GM21529 (cell line): ENCODE results near the gene MMP24.
"Not testable (repeated sequence)": the region's sequence is repeated elsewhere in the genome, so short reads cannot be mapped to it uniquely, and the experiment has no call there.

Experiments used
- ATAC-seq: cut with Tn5 transposase; IDR thresholded peaks from one replicate; pipeline ENCODE4 v1.9.1; 2021; ENCODE audit not compliant: unreplicated experiment

The MMP24 gene

DNA sequence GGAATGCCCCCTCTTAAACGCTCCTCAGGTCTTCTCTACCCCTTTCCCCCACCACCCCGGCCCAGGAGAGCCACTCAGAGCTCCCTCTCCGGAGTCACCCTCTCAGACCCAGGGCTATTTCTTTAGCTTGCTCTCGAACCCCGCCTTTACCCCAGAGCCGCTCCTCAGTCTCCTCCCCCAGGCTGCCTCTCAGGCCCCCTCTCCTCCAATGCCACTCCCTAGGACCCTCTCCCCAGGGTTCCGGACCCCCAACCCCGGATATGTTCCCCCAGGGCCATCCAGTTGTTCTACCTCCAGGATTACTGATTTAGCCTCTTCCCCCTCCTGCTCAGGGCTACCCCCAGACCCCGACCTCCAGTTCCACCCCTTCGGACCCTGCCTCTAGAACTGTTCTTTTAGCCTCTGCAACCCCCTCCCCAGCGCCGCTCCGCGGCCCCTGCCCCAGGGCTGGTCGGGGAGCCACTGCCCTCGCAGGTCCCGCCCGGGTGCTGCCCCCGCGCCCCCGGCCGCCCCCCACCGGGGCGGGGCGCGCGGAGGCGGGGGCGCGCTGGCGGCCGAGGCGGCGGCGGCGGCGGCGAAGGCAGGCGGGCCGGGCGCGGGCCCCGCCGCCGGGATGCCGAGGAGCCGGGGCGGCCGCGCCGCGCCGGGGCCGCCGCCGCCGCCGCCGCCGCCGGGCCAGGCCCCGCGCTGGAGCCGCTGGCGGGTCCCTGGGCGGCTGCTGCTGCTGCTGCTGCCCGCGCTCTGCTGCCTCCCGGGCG, at the start of gene MMP24:
TSS of gene MMP24 (plus strand) at position 565 of the 758 bp plus-strand sequence. CDS start at position 614, 49 bp downstream.
- no peak for ATAC-seq

DNA sequence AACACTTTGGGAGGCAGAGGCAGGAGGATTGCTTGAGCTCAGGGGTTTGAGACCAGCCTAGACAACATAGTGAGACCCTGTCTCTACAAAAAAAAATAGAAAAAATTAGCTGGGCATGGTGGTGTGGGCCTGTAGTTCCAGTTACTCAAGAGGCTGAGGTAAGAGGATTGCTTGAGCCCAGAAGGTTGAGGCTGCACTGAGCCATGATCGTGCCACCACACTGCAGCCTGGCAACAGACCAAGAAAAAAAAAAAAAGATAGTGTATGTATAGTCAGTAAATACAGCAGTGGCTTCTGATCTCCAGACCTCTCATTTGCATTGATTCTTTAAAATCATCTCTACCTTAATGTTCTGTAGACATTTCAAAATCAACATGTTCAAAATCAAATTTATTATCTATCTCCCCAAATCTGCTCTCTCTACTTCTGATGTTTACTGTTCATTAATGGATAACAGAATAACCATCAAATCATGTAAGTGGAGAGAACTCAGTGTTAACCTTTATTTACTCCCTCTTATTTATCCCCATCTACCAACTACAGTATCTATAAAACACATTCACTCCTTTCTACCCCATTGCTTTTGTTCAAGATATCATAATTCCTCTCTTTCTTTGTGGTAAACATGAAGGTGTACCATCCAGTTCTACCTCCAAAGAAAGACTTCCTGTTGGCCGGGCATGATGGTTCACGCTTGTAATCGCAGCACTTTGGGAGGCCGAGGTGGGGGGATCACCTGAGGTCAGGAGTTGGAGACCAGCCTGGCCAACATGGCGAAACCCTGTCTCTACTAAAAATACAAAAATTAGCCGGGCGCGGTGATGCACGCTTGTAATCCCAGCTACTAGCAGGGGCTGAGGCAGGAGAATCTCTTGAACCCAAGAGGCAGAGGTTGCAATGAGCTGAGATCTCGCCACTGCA, 46.9 kb upstream of the MMP24 start:
- no peak for ATAC-seq

DNA sequence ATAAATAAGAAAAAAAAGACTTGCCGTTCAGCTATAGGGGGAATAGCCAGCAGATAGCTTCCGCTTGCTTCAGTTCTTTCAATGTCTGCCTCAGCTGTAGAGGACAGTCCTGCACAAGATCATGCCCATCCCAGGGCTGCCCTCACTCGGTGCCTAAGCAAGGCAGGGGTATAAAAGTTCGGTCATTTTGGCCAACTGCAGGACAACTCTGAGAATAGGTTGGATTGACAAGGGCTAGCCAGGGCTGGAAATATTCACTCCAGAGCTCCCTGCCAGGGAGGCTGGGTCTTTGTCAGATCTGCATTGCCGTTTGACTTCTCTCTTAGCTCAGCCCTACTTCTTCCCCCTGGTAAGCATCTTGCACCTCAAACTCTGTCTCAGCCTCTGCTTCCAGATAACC, 46.2 kb upstream of the MMP24 start:
- no peak for ATAC-seq

DNA sequence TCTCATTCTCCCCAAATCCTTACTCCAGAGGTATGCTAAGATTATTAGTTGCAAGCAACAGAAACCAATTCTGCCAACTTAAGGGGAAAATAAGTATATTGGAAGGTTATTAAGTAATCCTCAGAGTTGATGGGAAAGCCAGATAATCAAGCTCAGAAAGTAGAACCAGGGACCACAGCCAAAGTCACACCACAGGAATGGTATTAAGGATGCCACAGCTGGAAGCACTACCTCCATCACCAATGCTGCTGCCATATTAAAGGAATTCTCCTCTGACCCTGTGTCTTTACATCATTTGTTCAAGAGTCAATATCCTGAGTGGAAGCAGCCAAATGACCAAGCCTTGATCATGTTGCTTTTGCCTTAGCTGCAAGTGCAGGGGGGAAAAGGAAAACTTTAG, 44.8 kb upstream of the MMP24 start:
- no peak for ATAC-seq

DNA sequence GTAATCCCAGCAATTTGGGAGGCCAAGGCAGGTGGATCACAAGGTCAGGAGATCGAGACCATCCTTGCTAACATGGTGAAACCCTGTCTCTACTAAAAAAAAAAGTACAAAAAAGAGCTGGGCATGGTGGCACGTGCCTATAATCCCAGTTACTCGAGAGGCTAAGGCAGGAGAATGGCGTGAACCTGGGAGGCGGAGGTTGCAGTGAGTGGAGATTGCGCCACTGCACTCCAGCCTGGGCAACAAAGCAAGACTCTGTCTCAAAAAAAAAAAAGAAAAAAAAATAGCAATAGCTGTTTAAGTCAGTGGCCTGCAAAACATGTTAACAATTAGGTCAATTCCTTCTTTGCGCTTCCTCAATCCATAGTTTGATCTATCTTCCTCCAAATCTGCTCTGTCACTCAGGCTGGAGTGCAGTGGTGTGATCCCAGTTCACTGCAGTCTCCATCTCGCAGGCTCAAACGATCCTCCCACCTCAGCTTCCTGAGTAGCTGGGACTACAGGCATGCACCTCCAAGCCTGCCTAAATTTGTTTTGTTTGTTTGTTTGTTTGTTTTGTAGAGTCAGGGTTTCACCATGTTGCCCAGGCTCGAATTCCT, 39.7 kb upstream of the MMP24 start:
- not testable (repeated sequence) for ATAC-seq

DNA sequence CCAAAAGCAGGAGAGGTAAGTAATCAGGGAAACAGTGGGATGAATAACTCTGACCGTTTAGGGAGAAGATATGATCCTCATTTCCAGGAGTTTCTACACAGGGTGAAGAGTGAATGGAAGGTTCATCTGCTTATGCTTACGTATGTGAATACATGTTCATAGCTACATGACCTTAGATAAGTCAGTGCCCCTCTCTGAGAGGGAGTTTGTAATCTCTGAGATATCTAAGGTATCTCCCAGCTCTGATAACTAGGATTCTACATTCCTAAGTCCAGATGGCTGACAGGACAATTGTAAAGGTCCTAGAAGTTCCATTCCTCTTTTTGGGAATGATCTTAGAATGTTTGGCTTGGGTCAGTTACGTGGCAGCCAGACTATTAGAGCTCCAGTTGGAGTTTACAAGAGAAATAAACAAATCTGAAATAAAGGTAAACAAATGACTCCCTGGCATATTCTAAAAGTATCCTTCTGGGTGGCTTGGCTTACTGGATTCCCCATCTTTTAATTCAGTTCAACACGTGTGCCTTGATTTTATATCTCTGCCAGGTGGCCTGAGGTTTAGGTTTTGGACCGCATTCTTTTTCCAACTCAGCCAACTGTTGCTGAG, 38.8 kb upstream of the MMP24 start:
- ATAC-seq = no peak

DNA sequence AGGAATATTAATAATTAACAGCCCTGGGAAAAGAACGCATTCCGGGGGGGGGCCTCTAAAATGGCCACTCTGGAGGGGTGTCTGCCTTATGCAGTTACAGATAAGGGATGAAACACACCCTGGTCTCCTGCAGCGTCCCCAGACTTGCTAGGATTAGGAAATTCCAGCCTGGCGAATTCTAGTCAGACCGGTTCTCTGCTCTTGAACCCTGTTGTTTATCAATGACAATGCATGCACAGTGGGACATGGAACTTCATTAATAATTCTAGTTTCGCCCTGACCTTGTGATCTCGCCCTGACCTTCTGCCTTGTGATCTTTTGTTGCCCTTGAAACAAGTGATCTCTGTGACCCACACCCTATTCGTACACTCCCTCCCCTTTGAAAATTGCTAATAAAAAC, 37.3 kb upstream of the MMP24 start:
- not testable (repeated sequence) for ATAC-seq

DNA sequence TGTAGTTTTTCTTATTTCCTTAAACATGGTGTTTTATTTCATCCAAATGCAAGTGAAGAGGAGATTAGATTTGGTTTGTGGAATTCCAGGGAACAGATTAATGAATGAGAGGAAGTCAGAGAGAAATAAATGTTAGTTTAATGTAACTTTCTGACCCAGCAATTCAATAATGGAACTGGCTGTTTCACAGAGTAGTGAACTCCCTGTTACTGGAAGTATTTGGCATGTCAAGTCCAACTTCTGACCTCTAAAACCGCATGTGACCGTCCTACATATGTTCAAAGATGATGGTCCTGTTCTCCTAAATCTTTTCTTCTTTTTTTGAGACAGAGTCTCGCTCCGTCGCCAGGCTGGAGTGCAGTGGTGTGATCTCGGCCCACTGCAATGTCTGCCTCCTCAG, 35.9 kb upstream of the MMP24 start:
- no peak for ATAC-seq

DNA sequence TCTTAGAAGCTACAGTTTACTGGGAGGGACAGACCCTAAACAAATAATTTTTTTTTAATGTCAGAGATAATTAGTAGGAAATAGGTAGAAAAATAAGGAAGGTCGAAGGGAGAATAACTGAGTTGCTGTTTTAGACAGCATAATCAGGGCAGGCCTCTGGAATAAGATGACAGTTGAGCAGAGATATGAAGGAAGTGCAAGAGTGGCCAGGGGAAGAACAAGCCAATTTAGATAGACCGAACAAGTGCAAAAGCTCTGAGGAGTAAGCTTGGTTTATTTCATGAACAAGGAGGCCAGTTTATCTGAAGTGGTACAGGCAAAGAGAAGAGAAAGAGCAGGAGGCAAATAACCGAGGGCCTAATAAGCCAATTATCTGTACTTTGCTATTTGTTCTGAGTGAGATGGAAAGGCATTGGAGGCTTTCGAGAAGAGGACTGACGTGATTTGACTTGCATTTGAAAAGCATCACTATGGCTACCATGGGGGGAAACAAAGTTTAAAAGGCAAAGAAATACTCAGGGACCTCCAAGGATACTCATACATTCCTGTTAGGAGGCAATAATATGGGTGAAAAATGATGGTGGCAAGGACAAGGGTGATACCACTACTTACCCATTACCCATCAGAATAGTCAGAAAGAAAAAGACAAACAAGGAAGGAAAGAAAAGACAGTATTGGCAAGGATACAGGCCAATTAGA, 34.9 kb upstream of the MMP24 start:
- ATAC-seq = no peak

DNA sequence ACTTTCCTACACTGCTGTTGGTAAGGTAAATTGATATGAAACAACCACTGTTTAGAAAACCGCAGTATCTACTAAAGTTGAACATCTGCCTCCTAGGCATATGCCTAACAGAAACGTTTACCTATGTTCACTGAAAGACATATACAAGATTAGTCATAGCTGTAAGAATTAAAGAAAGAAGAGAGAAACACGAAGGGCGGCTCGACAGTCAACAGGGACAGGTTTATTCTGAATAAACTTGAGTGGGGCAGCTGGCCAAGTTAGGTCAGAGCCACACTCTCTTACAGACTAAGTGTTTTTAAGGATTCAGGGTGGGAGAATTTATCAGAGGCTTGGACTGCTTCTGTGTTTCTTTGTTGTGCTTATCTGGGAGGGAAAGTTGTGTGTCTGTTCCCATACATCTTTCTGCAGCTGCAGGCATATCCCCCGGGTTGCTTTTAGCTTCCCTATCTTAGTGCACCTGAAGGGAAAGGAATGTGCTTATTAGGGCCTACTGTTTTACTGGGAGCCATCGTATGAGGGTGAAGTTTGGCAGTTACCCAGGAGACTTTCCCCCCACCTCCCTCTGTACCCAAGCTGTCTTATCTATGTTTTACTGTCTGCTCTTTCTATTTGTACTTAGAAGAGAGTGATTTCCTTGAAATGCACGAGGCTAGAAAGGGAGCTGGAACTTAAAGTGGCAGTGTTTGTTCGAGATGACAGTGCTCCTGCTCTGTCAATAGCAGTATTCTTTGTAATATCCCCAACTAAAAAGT, 34.2 kb upstream of the MMP24 start:
- ATAC-seq = no peak

DNA sequence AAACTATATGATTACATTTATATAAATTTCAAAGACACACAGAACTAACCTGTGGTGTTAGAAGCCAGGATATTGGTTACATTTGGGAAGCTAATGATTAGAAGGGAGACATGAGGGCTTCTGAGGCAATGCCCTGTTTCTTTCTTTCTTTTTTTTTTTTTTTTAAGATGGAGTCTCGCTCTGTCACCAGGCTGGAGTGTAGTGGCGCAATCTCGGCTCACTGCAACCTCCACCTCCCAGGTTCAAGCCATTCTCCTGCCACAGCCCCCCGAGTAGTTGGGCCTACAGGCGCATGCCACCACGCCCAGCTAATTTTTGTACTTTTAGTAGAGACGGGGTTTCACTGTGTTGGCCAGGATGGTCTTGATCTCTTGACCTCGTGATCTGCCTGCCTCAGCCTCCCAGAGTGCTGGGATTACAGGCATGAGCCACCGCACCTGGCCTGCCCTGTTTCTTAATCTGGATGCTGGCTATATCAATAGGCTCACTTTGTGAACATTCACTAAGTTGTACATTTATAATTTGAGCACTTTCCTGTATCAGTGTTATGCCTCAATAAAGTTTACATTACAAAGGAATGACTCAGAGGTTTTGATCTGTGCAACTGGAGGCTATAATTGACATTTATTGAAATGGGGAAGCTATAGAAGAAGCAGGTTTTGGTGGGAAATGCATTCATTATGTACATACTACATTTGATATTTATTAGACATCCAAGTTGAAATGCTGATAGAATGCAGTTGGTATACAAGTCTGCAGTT, 33.3 kb upstream of the MMP24 start:
- ATAC-seq = not testable (repeated sequence)

DNA sequence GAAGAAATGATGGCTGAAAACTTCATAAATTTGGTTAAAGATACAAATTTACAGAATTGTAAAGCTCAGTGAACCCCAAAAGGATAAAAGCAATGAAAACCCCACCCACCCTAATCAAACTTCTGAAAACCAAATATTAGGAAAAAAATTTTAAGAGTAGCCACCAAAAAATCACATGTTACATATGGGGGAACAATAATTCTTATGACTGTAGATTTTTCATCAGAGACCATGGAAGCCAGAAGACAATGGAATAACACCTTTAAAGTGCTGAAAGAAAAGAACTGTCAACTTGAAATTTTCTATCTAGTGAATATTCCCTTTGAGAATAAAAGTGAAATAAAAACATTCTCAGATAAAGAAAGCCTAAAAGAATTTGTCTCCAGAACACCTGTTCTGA, 30.2 kb upstream of the MMP24 start:
- no peak for ATAC-seq

DNA sequence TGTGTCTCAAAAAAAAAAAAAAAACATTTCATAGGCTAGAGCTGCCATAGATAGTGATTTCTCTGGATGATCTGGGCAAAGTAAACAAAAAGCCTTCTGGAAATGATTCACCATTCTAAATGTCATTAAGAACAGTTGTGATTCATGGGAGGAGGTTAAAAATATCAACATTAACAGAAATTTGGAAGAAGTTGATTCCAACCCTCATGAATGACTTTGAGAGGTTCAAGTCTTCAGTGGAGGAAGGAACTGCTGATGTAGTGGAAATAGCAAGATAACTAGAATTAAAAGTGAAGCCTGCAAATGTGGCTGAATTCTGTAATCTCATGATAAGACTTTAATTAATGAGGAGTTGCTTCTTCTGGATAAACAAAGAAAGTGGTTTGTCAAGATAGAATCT, 26.8 kb upstream of the MMP24 start:
- no peak for ATAC-seq

DNA sequence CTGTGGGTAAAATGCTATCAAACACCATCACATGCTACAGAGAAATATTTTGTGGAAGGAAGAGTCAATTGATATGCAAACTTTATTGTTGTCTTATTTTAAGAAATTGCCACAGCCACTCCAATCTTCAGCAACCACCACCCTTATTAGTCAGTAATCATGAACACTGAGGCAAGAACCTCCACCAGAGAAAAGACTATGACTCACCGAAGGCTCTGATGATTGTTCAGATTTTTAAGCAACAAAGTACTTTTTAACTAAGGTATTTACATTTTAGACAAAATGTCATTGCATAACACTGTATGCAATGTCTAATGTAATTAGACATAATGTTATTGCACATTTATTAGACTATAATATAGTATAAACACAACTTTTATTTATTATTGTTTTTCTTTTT, 26.2 kb upstream of the MMP24 start:
- ATAC-seq = no peak

DNA sequence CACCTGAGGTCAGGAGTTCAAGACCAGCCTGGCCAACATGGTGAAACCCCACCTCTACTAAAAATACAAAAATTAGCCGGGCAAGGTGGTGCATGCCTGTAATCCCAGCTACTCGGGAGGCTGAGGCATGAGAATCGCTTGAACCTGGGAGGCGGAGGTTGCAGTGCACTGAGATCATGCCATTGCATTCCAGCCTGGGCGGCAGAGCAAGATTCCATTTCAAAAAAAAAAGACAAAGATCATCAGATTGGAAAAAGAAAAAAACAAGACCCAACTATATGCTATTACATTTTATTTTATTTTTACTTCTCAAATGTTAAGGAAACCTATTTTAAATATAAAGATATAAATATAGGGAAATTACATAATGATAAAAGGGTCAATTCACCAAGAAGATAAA, 25.0 kb upstream of the MMP24 start:
- not testable (repeated sequence) for ATAC-seq

DNA sequence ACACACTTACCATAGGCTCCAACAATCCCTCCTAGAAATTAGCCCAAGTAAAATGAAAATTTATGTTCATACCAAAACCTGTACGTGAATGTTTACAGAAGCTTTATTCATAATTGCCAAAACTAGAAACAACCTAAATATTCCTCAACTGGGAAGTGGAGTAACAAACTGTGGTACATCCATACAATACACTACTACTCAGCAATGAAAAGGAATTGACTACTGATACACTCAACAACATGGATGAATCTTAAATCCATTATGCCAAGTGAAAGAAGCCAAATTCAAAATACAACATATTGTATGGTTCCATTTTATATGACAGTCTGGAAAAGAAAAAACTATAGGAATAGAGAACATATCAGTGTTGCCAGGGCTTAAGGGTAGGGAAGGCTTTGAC, 19.7 kb upstream of the MMP24 start:
- ATAC-seq = no peak

DNA sequence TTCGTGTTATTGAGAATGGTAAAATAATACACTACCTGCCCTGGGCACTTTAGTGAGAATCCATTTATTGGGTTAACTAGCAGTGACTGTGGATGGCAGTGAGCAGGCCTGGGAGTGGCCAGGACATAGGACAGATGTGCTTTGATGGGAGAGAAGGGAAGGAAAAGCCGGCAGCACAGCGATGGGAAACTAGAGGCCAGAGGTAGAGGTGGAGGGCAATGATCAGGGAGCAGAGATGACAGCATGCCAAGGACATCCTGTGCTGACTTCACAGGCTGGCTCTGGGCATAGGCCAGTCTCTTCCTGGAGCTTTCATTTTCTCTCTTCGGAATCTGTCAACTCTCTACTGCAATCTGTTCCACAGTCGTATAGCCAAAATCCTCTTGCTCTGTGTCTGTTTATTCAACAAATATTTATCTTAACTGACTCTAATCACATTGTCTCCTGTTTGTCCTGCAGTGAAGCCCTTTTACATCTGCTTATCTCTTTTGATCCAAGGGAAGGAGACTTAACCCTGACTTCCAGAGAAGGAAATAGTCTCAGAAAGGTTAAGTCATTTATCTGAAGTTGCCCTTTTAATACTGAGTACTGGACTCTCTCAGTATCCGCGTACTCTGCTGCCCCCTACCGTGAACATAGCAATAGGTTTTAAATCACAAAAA, 18.4 kb upstream of the MMP24 start:
- ATAC-seq = no peak

DNA sequence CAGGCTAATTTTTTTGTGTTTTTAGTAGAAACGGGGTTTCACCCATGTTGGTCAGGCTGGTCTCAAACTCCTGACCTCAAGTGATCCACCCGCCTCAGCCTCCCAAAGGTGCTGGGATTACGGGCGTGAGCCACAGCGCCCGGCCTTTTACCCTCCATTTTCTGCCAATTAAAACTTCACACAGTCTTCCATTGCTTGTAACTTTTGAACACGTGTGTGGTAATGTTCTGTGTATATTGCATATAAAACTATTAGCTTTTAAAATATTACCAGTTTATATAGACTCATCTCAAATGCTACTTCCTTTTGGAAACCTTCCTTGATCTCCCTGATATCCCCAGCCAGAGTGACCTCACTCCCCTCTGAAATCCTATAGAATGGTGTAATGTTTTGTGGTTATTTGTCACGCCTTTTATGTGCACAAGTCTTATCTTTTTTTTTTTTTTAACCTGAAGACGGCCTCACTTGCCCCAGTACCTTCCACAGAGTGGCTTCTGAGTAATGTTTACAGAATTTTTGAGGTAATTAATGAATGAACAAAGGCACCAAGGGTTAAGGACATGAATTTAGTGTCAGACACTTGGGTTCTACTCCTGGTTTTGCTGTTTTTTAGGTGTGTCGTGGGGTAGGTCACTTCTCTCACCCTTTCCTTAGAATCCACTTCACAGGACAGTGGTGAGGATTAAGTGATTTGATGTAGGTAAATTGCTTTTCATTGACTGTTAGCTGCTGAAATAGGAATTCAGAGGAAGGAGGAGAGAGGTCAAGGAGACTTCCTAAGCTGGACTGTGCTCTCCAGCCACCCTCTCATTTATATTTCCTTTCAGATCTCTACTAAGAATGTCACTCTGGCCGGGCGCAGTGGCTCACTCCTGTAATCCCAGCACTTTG, 11.2 kb upstream of the MMP24 start:
- ATAC-seq = no peak
